HepG2 (cell line): Measurements from ENCODE around the gene MGAT4C. TPM values are rescaled to one million over a fixed set of nuclear protein-coding genes. Genes with fewer than 3 reads are reported as not detected.

Experiments
- ATAC-seq: fragments of 200-7000 bp; cut with Tn5 transposase; 3 replicates; pipeline ENCODE4 v1.9.1; 2020; ENCODE audit warnings: mild to moderate bottlenecking, moderate library complexity
- BruUV-seq: library from RNA; stranded (reverse); fragments of 400-500 nt; replicated peaks from 2 replicates; lab custom pipeline; 2021; lab: Mats Ljungman, UMichigan
- CTCF ChIA-PET: fragments of 300-600 bp; formaldehyde crosslinking; extraction: SDS; loops from one replicate; lab custom pipeline; 2021; ENCODE audit warnings: low total read pairs, inconsistent platforms, low intra/inter-chr PET ratio; lab: Yijun Ruan, JAX
- POLR2A ChIA-PET: fragments of 350-600 bp; sonication (Branson Sonifier 250); formaldehyde crosslinking; loops from one replicate; lab custom pipeline; 2020; ENCODE audit warnings: antibody characterized with exemption, inconsistent platforms; lab: Yijun Ruan, JAX
- DNase-seq: peaks from one replicate; pipeline ENCODE4 v3.0.0-alpha.2; 2015; ENCODE audit warnings: low spot score
- FAIRE-seq: peaks from 3 replicates; lab custom pipeline; 2011; peaks lifted over from hg19 to GRCh38; lab: Jason Lieb, UNC
- H2AFZ ChIP-seq: one replicate; pipeline ENCODE4 v1.6.1; 2011; ENCODE audit warnings: low read length, inconsistent platforms
- H3K27ac ChIP-seq: fragments of 300-600 bp; 3 replicates; pipeline ENCODE4 v1.8.0; 2011; ENCODE audit warnings: mixed run types, mild to moderate bottlenecking, mixed read lengths, low read length, inconsistent platforms; ENCODE audit not compliant: insufficient read depth; ENCODE audit errors: extremely low read length
- H3K27me3 ChIP-seq, 2 experiments: fragments of 200-600 bp in 1 of 2; 2 replicates in 1 of 2; 3 replicates in 1 of 2; pipeline versions ENCODE4 v1.6.0 to v1.8.0; 2011; ENCODE audit warnings: low read length in 2 of 2, mild to moderate bottlenecking in 2 of 2, moderate library complexity in 2 of 2, inconsistent platforms in 1 of 2; ENCODE audit not compliant: insufficient read depth in 2 of 2, control insufficient read depth in 1 of 2
- H3K36me3 ChIP-seq, 2 experiments: fragments of 200-600 bp in 1 of 2; replicated peaks in 1 of 2; 2 replicates in 1 of 2; 3 replicates in 1 of 2; pipeline versions ENCODE4 v1.5.1 to v1.8.0; 2011; ENCODE audit warnings: low read length in 2 of 2, inconsistent platforms in 1 of 2; ENCODE audit not compliant: insufficient read depth in 2 of 2, control insufficient read depth in 1 of 2
- H3K4me1 ChIP-seq: 2 replicates; pipeline ENCODE4 v1.5.1; 2012; ENCODE audit warnings: low read length, inconsistent platforms; ENCODE audit not compliant: insufficient read depth
- H3K4me2 ChIP-seq: 2 replicates; pipeline ENCODE4 v1.6.0; 2011; ENCODE audit warnings: low read depth, low read length, inconsistent platforms
- H3K4me3 ChIP-seq, 3 experiments: fragments of 200-600 bp in 1 of 3; sonication (generic), shearing (Covaris generic) in 1 of 3; replicated peaks in 1 of 3; 2 replicates each; pipeline ENCODE4 v1.5.1; 2011 to 2016; ENCODE audit warnings: low read length in 3 of 3, inconsistent platforms in 2 of 3, low read depth in 2 of 3, mild to moderate bottlenecking in 2 of 3, control low read depth in 1 of 3, mixed read lengths in 1 of 3; ENCODE audit not compliant: insufficient read depth in 1 of 3
- H3K79me2 ChIP-seq: one replicate; pipeline ENCODE4 v1.6.1; 2011; ENCODE audit warnings: low read length, inconsistent platforms; ENCODE audit not compliant: insufficient read depth
- H3K9ac ChIP-seq: 2 replicates; pipeline ENCODE4 v1.6.0; 2011; ENCODE audit warnings: mild to moderate bottlenecking, low read depth, low read length, inconsistent platforms; ENCODE audit not compliant: insufficient read depth
- H3K9me3 ChIP-seq: 2 replicates; pipeline ENCODE4 v1.5.1; 2012; ENCODE audit warnings: mild to moderate bottlenecking, low read length
- H4K20me1 ChIP-seq: 2 replicates; pipeline ENCODE4 v1.6.0; 2011; ENCODE audit warnings: inconsistent platforms, mild to moderate bottlenecking, low read length, moderate library complexity; ENCODE audit not compliant: insufficient read depth
- GLI4 ChIP-seq: sonication (generic); formaldehyde crosslinking; IDR thresholded peaks from 2 replicates; pipeline ENCODE4 v1.5.1; 2020; ENCODE audit warnings: missing genetic modification reagents, mild to moderate bottlenecking, moderate library complexity, borderline replicate concordance
- LBX2 ChIP-seq: sonication (generic); formaldehyde crosslinking; IDR thresholded peaks from 2 replicates; pipeline ENCODE4 v1.5.0; 2020; ENCODE audit warnings: missing genetic modification reagents, mild to moderate bottlenecking, borderline replicate concordance
- MTF2 ChIP-seq: sonication (generic); formaldehyde crosslinking; IDR thresholded peaks from 2 replicates; pipeline ENCODE4 v1.5.0; 2020; ENCODE audit warnings: missing genetic modification reagents, borderline replicate concordance
- NONO ChIP-seq, 2 experiments: fragments of 450-650 bp in 1 of 2; sonication (generic) in 1 of 2; formaldehyde crosslinking in 1 of 2; IDR thresholded peaks in 1 of 2; conservative IDR thresholded peaks in 1 of 2; 2 replicates each; pipeline versions ENCODE4 v1.6.1 to v1.8.0; 2017 to 2022; ENCODE audit warnings: mild to moderate bottlenecking in 1 of 2, missing genetic modification reagents in 1 of 2, moderate library complexity in 1 of 2
- ZC3H4 ChIP-seq: sonication (generic); formaldehyde crosslinking; IDR thresholded peaks from 2 replicates; pipeline ENCODE4 v1.4.0; 2020; ENCODE audit warnings: missing genetic modification reagents, borderline replicate concordance
- ZNF280B ChIP-seq: sonication (generic); formaldehyde crosslinking; IDR thresholded peaks from 2 replicates; pipeline ENCODE4 v1.5.0; 2020; ENCODE audit warnings: missing genetic modification reagents, mild to moderate bottlenecking, borderline replicate concordance
- ZNF430 ChIP-seq: sonication (generic); formaldehyde crosslinking; IDR thresholded peaks from 2 replicates; pipeline ENCODE4 v1.9.0; 2021; ENCODE audit warnings: mild to moderate bottlenecking, missing genetic modification reagents
- ZNF557 ChIP-seq: sonication (generic); formaldehyde crosslinking; IDR thresholded peaks from 2 replicates; pipeline ENCODE4 v1.4.0; 2020; ENCODE audit warnings: missing genetic modification reagents
- ZNF639 ChIP-seq: conservative IDR thresholded peaks from 2 replicates; pipeline ENCODE4 v1.6.1; 2018; ENCODE audit warnings: missing genetic modification reagents
- ZNF724P ChIP-seq: sonication (generic); formaldehyde crosslinking; IDR thresholded peaks from 2 replicates; pipeline ENCODE4 v1.8.0; 2022; ENCODE audit warnings: missing genetic modification reagents, borderline replicate concordance
- ZSCAN31 ChIP-seq: sonication (generic); formaldehyde crosslinking; IDR thresholded peaks from 2 replicates; pipeline ENCODE4 v1.5.0; 2020; ENCODE audit warnings: low read depth, mild to moderate bottlenecking, missing genetic modification reagents
- WGBS: methylation state at CpG from one replicate; pipeline ENCODE4 v1.1.6; 2017; ENCODE audit warnings: low lambda C conversion rate; 5-methylcytosine and 5-hydroxymethylcytosine counted together
- in situ Hi-C: cut with HindIII; loops from 2 replicates; pipeline ENCODE4 v1.10.0; 2017; ENCODE audit warnings: low pct_unique_long_range_greater_than_20kb; ENCODE audit not compliant: extremely low pct_ligation_motif_present
- intact Hi-C: fragments of 100-400 bp; cut with micrococcal nuclease; formaldehyde crosslinking; loops from one replicate; pipeline ENCODE4 v1.10.0; 2022; ENCODE audit not compliant: unreplicated experiment
- polyA plus RNA-seq, 8 experiments: library from polyadenylated mRNA; depleted of rRNA in 3 of 8; stranded (reverse) in 7 of 8; unstranded in 1 of 8; fragments of >200 nt; fragmentation: Illumina TruSeq in 4 of 8; extraction: Trizol in 4 of 8; gene quantifications; 2 replicates each; pipeline versions ENCODE4 v1.2.1 to v1.2.3, GENCODE V29; 2011 to 2016; ENCODE audit warnings: low read depth in 4 of 8, missing spikeins in 1 of 8, mixed read lengths in 1 of 8; ENCODE audit not compliant: insufficient read depth in 1 of 8
- total RNA-seq, 5 experiments: library from RNA; depleted of rRNA; stranded (reverse); fragments of >200 nt; fragmentation: Illumina TruSeq; extraction: Trizol; gene quantifications; 2 replicates each; pipeline ENCODE4 v1.2.3, GENCODE V29; 2016; ENCODE audit warnings: low read depth in 1 of 5
- TF ChIP-seq, protein P1 (sequence below): sonication (generic); formaldehyde crosslinking; IDR thresholded peaks from 2 replicates; pipeline ENCODE4 v1.5.0; 2020; ENCODE audit warnings: mild to moderate bottlenecking, missing genetic modification reagents, borderline replicate concordance

MGAT4C gene
- total and polyA plus RNA-seq, 2 of the 13 experiments (the other 11 are each of a cell fraction or from before 2014, with no cell fraction given), result not detected

- Histone ChIP-seq H3K9me3 (no peaks in the 10 kb centered on the region), H3K36me3 (no peaks in the 10 kb centered on the region), H3K4me1 (no peaks in the 10 kb centered on the region), H2AFZ (no peak overlapping the region), H3K79me2 (no peaks in the 10 kb centered on the region), H4K20me1 (no peaks in the 10 kb centered on the region), H3K9ac (no peak overlapping the region), H3K4me3 (no peak overlapping the region), H3K27me3 (no peaks in the 10 kb centered on the region), H3K27ac (no peak overlapping the region), H3K4me2 (no peak overlapping the region)
- ChIA-PET POLR2A (no interaction called here), CTCF (no interaction called here)
- in situ Hi-C loops, result no loop called here
- TF ChIP-seq, protein P1, sequence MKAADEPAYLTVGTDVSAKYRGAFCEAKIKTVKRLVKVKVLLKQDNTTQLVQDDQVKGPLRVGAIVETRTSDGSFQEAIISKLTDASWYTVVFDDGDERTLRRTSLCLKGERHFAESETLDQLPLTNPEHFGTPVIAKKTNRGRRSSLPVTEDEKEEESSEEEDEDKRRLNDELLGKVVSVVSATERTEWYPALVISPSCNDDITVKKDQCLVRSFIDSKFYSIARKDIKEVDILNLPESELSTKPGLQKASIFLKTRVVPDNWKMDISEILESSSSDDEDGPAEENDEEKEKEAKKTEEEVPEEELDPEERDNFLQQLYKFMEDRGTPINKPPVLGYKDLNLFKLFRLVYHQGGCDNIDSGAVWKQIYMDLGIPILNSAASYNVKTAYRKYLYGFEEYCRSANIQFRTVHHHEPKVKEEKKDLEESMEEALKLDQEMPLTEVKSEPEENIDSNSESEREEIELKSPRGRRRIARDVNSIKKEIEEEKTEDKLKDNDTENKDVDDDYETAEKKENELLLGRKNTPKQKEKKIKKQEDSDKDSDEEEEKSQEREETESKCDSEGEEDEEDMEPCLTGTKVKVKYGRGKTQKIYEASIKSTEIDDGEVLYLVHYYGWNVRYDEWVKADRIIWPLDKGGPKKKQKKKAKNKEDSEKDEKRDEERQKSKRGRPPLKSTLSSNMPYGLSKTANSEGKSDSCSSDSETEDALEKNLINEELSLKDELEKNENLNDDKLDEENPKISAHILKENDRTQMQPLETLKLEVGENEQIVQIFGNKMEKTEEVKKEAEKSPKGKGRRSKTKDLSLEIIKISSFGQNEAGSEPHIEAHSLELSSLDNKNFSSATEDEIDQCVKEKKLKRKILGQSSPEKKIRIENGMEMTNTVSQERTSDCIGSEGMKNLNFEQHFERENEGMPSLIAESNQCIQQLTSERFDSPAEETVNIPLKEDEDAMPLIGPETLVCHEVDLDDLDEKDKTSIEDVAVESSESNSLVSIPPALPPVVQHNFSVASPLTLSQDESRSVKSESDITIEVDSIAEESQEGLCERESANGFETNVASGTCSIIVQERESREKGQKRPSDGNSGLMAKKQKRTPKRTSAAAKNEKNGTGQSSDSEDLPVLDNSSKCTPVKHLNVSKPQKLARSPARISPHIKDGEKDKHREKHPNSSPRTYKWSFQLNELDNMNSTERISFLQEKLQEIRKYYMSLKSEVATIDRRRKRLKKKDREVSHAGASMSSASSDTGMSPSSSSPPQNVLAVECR (CRISPR knock-in tag), result no peak
- TF ChIP-seq GLI4 (no peak), ZC3H4 (no peak), ZNF724P (no peak), ZNF280B (CRISPR knock-in tag) (no peak), NONO (IDR thresholded peaks at IDR 0.05) (no peak), NONO (CRISPR knock-in tag; conservative IDR thresholded peaks at IDR 0.05) (no peak), ZNF430 (CRISPR knock-in tag) (no peak), LBX2 (no peak), ZNF557 (CRISPR knock-in tag) (no peak), ZNF639 (CRISPR knock-in tag) (no peak), MTF2 (CRISPR knock-in tag) (no peak), ZSCAN31 (no peak)
- BruUV-seq, result no TSS peak
- WGBS, result 3% methylated on average over 9 of the region's 9 CpGs
- no peak for ATAC-seq
- no peak for DNase-seq
- intact Hi-C loops, result no loop called here
- no peak for FAIRE-seq
Measured at GRCh38 chr12:86104087-86104486, 152.1 kb downstream of the MGAT4C start.
